Spleen (tissue), 13 donors: ENCODE data around the gene NADK. TPM values are rescaled to one million over a fixed set of nuclear protein-coding genes. Genes with fewer than 3 reads are reported as not detected.

Source experiments
- DNase-seq: peaks from one replicate; pipeline ENCODE4 v3.0.0-alpha.2; 2020
- H3K27ac ChIP-seq, 8 donors: fragments of 200-600 bp; sonication (generic) in 7 of 8; 1 replicate in 4 of 8; 2 replicates in 4 of 8; pipeline versions ENCODE4 v1.5.0 to v1.8.0; 2016 to 2021; ENCODE audit warnings: inconsistent platforms in 4 of 8, mild to moderate bottlenecking in 4 of 8, moderate library complexity in 1 of 8
- H3K27me3 ChIP-seq, 7 donors: fragments of 200-600 bp; sonication (generic) in 6 of 7; replicated peaks in 1 of 7; 1 replicate in 4 of 7; 2 replicates in 3 of 7; pipeline versions ENCODE4 v1.5.0 to v1.8.0; 2016 to 2021; ENCODE audit warnings: inconsistent platforms in 3 of 7, mild to moderate bottlenecking in 1 of 7
- H3K36me3 ChIP-seq, 6 donors: fragments of 200-600 bp; sonication (generic) in 5 of 6; 1 replicate in 4 of 6; 2 replicates in 2 of 6; pipeline versions ENCODE4 v1.5.0 to v1.8.0; 2016 to 2021; ENCODE audit warnings: inconsistent platforms in 2 of 6
- H3K4me1 ChIP-seq, 6 donors: fragments of 200-600 bp; sonication (generic) in 5 of 6; 1 replicate in 3 of 6; 2 replicates in 3 of 6; pipeline versions ENCODE4 v1.5.0 to v1.8.0; 2016 to 2021; ENCODE audit warnings: inconsistent platforms in 3 of 6
- H3K4me3 ChIP-seq, 8 donors: fragments of 200-600 bp; sonication (generic) in 7 of 8; 1 replicate in 4 of 8; 2 replicates in 4 of 8; pipeline versions ENCODE4 v1.5.0 to v1.8.0; 2016 to 2021; ENCODE audit warnings: inconsistent platforms in 4 of 8, mild to moderate bottlenecking in 4 of 8, moderate library complexity in 2 of 8
- H3K9me3 ChIP-seq, 8 donors: fragments of 200-600 bp; sonication (generic) in 7 of 8; 1 replicate in 4 of 8; 2 replicates in 4 of 8; pipeline versions ENCODE4 v1.5.0 to v1.8.0; 2016 to 2021; ENCODE audit warnings: inconsistent platforms in 4 of 8
- CTCF ChIP-seq, 11 experiments: fragments of 200-600 bp in 7 of 11; fragments of 450-650 bp in 4 of 11; sonication (generic) in 4 of 11; IDR thresholded peaks in 8 of 11; conservative IDR thresholded peaks in 3 of 11; 1 replicate in 7 of 11; 2 replicates in 4 of 11; pipeline versions ENCODE4 v1.4.0 to v1.8.0; 2016 to 2021; ENCODE audit warnings: antibody characterized with exemption in 11 of 11, inconsistent platforms in 4 of 11, mild to moderate bottlenecking in 1 of 11
- POLR2A ChIP-seq, 3 donors: fragments of 450-650 bp; IDR thresholded peaks; one replicate each; pipeline ENCODE4 v1.5.1; 2017; ENCODE audit warnings: antibody characterized with exemption in 3 of 3, mild to moderate bottlenecking in 1 of 3
- POLR2AphosphoS5 ChIP-seq, 3 donors: sonication (generic); formaldehyde crosslinking; IDR thresholded peaks; one replicate each; pipeline ENCODE4 v1.5.1; 2017; ENCODE audit warnings: antibody characterized with exemption in 3 of 3
- WGBS, 5 donors: extraction: QIAGEN DNeasy Blood & Tissue Kit in 3 of 5; methylation state at CpG; one replicate each; pipeline versions ENCODE4 v1.1.5 to v1.1.7; 2013 to 2018; 5-methylcytosine and 5-hydroxymethylcytosine counted together
- intact Hi-C: fragments of 100-400 bp; cut with DNase I; formaldehyde crosslinking; loops from one replicate; pipeline ENCODE4 v1.15.0; 2023; ENCODE audit warnings: low total_unique reads
- long read RNA-seq, 2 donors: transcript quantifications; one replicate each; lab custom pipeline, GENCODE V29; 2026
- polyA plus RNA-seq, 3 donors: library from polyadenylated mRNA; stranded (reverse); fragments of 200-250 nt; gene quantifications; one replicate each; pipeline ENCODE4 v1.2.1, GENCODE V29; 2013
- total RNA-seq, 7 donors: library from RNA; depleted of rRNA in 3 of 7; stranded (reverse); fragments of >200 nt in 3 of 7; fragmentation: NEBNext Ultra II Directional in 4 of 7; extraction: Animal tissue kit (Norgen Biotek cat#: 25700) in 4 of 7; gene quantifications; one replicate each; pipeline versions ENCODE4 v1.1.0 to v1.2.1, GENCODE V29; 2016 to 2021
- donor health status: healthy with polysubstance abuse.
- donor health status: DM: no; HTN: no; CAD: no; lungs with moderate emphysema.
- donor health status: DM: no; HTN: no; CAD: no.
- donor health status: Bipolar disorder and iron deficiency.
- donor health status: healthy.
- donor health status: DM: no; HTN: no; CAD: no.
- donor health status: DM: yes; HTN: yes; CAD: no.

NADK gene
- total RNA-seq (100 to 1,000 TPM; 155 to 271 (median 207) TPM), polyA plus RNA-seq (100 to 1,000 TPM in 1 of 3 donors, 10 to 100 TPM in 2; 62.6 to 155 (median 83.8) TPM)
- long read RNA-seq, donor 1, partial matches to known transcripts, result 0 of 7 reads
- long read RNA-seq, donor 1, other reads (novel, unspliced or antisense), result 0 of 7 reads
- long read RNA-seq, donor 2, transcript NADK-201 (12 exons, 3,235 nt), result major isoform, 6 of 7 reads
- long read RNA-seq, donor 2, partial matches to known transcripts, result 0 of 7 reads
- long read RNA-seq, donor 2, other reads (novel, unspliced or antisense), result 0 of 7 reads

DNA sequence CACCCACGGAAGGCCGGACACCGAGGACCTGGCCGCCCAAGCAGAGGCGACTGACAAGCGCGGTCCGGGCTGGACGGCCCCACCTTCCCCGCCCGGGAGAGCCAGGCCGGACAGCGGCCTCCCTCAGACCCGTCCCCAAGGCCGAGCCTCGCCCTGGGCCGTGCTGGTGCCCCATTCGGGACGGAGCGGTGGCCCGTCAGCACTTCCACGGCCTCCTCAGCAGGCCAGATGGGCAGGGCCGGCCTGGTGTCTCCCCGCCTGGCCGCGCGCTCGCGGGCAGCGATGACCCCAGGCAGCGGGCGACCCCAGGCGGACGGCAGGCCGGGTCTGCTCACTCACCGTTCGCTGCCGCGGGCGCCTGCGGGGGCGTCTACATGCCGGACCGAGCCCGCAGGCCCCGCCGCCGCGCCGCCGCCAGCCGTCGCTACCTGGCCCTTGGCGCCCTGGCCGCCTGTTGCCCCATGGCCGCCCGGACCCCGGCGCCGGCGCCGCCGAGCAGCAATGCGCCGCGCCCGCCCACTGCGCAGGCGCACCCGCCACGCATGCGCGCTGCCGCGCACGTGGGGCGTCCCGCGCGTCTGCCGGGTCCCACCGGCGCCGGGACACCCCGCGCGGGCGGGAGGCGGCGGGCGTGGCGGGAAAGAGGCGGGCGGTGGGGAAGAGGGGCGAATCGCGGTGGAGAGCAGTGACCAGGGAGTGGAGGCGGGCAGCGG lies at the start of gene NADK:
TSS of gene NADK (minus strand) at position 521 of the 713 bp plus-strand sequence. CDS start 13,064 bp downstream, outside the sequence.
- WGBS, 5 donors, result 0 to 1% (median 0%) methylated on average over 34 to 99 of the region's 99 CpGs
- Histone ChIP-seq H3K27me3 (no peaks in the 10 kb centered on the region), H3K9me3 (no peaks in the 10 kb centered on the region), H3K4me1 (peaks cover 71 to 95% (median 86%) of the 10 kb centered on the region in 6 donors), H3K36me3 (peaks cover 0 to 12% (median 0%) of the 10 kb centered on the region in 6 donors), H3K27ac (peak within 1 kb of the TSS; percentile 90 to 99 (median 95)), H3K4me3 (peak within 1 kb of the TSS; percentile 64 to 97 (median 88))
- DNase-seq, result peak; percentile 94
- TF ChIP-seq POLR2A (IDR thresholded peaks at IDR 0.05) (no peak), CTCF (IDR thresholded peaks at IDR 0.05 in 8 of 11, conservative IDR thresholded peaks at IDR 0.05 in 3 of 11) (no peak), POLR2AphosphoS5 (IDR thresholded peaks at IDR 0.05) (peak in 1 of 3 donors; percentile 67)
- intact Hi-C loops, result no loop called here

- no peak for TF ChIP-seq CTCF (IDR thresholded peaks at IDR 0.05 in 8 of 11, conservative IDR thresholded peaks at IDR 0.05 in 3 of 11)
- TF ChIP-seq POLR2A (IDR thresholded peaks at IDR 0.05), result no peak
- peak in 1 of 3 donors; percentile 11 for TF ChIP-seq POLR2AphosphoS5 (IDR thresholded peaks at IDR 0.05)
- intact Hi-C loops, result no loop called here
- Histone ChIP-seq H3K4me3 (no peak overlapping the region), H3K27ac (peak overlapping the region in 1 of 8 donors; percentile 7), H3K9me3 (no peaks in the 10 kb centered on the region), H3K4me1 (peaks cover 0 to 61% (median 26%) of the 10 kb centered on the region in 6 donors), H3K36me3 (peaks cover 0 to 81% (median 30%) of the 10 kb centered on the region in 6 donors), H3K27me3 (no peaks in the 10 kb centered on the region)
- DNase-seq, result peak; percentile 17
- 72 to 86% (median 84%) methylated on average over 14 of the region's 14 CpGs for WGBS, 5 donors
Measured at GRCh38 chr1:1827089-1827848, 49.0 kb upstream of the NADK start.

- TF ChIP-seq POLR2AphosphoS5 (IDR thresholded peaks at IDR 0.05) (no peak), CTCF (IDR thresholded peaks at IDR 0.05 in 8 of 11, conservative IDR thresholded peaks at IDR 0.05 in 3 of 11) (no peak), POLR2A (IDR thresholded peaks at IDR 0.05) (no peak)
- peak; percentile 11 for DNase-seq
- H3K9me3 ChIP-seq, result no peaks in the 10 kb centered on the region
- intact Hi-C loops, result no loop called here
- no peak overlapping the region for H3K4me3 ChIP-seq
- H3K36me3 ChIP-seq, result peaks cover 0 to 82% (median 36%) of the 10 kb centered on the region in 6 donors
- peak overlapping the region in 1 of 8 donors; percentile 7 for H3K27ac ChIP-seq
- no peaks in the 10 kb centered on the region for H3K27me3 ChIP-seq
- 87 to 94% (median 92%) methylated on average over 9 of the region's 9 CpGs for WGBS, 5 donors
- H3K4me1 ChIP-seq, result peaks cover 0 to 53% (median 23%) of the 10 kb centered on the region in 6 donors
Measured at GRCh38 chr1:1826356-1827088, 48.3 kb upstream of the NADK start.
